AG09319 (cell line): ENCODE results near the gene THADA.
"Not testable (repeated sequence)": the region's sequence is repeated elsewhere in the genome, so short reads cannot be mapped to it uniquely, and the experiment has no call there.

Experiments
- DNase-seq: peaks from one replicate; pipeline ENCODE4 v3.0.0-alpha.2; 2010; ENCODE audit warnings: low read depth; ENCODE audit errors: extremely low read depth
- TF ChIP-seq, protein P1 (sequence below): IDR thresholded peaks from 2 replicates; pipeline ENCODE4 v1.5.1; 2011; ENCODE audit warnings: low read depth, mild to moderate bottlenecking, inconsistent platforms, low read length, moderate library complexity

THADA gene

DNA sequence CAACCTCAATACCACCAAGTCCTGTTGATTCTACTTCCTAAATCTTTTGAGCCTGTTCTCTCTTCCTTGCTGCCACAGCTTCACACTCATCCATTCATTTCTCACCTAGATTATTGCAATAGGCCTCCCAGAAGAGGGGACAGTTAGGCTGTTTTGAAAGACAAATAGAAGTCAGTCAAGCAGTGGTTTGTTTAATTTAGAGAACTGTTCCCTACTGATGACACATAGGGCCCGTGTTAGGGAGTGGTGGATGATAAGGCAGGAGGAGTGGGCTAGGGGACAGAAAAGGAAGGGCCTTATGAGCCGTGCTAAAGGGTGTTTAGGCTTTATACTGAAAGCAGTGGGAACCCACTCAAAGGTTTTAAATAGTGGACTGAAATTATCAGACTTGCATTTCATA is 309.9 kb downstream of the THADA start:
- TF ChIP-seq, protein P1, sequence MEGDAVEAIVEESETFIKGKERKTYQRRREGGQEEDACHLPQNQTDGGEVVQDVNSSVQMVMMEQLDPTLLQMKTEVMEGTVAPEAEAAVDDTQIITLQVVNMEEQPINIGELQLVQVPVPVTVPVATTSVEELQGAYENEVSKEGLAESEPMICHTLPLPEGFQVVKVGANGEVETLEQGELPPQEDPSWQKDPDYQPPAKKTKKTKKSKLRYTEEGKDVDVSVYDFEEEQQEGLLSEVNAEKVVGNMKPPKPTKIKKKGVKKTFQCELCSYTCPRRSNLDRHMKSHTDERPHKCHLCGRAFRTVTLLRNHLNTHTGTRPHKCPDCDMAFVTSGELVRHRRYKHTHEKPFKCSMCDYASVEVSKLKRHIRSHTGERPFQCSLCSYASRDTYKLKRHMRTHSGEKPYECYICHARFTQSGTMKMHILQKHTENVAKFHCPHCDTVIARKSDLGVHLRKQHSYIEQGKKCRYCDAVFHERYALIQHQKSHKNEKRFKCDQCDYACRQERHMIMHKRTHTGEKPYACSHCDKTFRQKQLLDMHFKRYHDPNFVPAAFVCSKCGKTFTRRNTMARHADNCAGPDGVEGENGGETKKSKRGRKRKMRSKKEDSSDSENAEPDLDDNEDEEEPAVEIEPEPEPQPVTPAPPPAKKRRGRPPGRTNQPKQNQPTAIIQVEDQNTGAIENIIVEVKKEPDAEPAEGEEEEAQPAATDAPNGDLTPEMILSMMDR: no peak

DNA sequence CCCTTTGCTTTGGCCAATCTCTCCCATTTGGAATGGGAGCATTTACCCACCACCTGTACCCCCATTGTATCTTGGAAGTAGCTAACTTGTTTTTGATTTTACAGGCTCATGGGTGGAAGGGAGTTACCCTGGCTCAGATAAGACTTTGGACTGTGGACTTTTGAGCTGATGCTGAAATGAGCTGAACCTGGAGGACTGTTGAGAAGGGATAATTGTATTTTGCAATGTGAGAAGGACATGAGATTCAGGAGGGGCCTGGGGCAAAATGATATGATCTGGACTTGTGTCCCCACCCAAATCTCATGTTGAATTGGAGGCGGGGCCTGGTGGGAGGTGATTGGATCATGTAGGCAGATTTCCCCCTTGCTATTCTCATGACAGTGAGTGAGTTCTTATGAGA is 310.9 kb downstream of the THADA start:
- TF ChIP-seq, protein P1: no peak
- no peak for DNase-seq

More for the DNA sequence above, 309.9 kb downstream of the THADA start:
- DNase-seq: no peak

DNA sequence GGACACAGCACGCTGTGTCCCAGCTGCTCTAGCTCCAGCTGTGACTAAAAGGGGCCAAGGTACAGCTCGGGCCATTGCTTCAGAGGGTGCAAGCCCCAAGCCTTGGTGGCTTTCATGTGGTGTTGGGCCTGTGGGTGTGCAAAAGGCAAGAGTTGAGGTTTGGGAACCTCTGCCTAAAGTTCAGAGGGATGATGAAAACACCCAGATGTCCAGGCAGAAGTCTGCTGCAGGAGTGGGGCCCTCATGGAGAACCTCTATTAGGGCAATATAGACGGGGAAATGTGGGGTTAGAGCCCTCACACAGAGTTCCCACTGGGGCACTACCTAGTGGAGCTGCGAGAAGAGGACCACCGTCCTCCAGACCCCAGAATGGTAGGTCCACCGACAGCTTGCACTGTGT is 311.5 kb downstream of the THADA start:
- DNase-seq: not testable (repeated sequence)

DNA sequence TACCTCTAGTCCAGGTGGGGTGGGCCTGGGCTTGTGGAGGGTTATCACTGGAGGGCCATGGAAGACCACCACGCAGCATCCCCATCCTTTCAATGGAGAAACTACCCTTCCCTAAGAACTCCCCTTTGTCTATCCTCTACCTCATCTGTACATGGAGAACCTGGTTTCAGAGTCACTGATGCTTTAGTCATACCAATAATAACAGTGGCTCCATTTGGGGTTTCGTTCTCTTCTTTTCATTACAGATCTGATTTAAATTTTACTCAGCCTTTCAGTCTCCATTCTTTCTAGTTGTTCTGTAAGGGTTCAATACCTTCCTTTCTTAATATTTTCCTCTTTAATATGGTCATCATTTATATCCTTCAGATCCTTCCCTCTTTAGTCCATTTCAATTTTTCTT is 314.8 kb downstream of the THADA start:
- no peak for DNase-seq
- TF ChIP-seq, protein P1: no peak

DNA sequence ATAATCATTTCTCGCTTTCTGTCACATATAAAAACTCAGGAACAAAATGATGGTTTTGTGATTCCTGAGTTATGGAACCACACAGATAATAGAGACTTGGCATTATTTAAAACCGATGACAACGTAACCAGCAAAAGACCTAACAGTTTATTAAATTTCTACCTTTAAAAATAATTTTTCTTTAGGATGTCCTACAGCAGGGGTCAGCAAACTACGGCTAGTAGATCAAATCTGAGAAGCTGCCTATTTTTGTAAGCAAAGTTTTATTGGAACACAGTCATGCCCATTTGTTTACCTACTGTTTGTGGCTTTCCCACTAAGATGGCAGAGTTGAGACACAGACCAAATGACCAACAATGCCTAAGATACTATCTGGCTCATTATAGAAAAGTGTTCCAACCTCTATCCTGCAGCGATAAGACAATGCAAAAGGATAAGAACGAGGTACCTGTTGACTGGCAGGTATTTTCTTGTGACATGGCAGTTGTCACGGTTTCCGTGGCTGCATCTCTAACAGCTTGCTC is 316.5 kb downstream of the THADA start:
- TF ChIP-seq, protein P1: no peak
- no peak for DNase-seq

DNA sequence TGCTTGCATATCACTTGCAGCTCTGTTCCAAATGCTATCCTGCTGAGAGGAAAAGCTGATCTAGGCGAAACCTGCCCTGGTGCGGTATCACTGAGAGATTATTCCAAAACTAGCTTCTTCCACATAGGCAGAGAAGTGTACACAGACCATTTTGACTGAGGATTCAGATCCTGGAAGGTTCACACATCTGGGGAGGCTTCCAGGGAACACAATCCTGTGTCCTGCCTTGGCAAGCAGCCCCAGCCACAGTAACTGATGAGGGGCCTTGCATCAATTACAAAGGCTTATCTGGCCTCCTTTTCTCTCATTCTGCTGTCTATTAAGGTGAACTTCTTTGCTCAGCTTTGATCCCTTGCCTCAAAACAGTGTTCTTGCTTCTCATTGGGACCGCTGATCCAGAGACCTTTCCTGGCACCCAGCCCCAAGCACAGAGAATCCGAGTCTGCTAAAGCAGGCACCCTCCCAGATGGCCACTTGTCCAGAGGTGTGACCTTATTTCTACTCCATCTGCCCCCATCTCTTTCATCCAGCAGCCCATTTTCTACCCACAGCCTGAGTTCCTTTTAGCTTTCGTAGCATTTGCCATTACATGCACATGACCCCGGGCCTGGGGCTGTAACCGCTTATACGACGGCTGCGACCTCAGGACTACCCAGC is 317.1 kb downstream of the THADA start:
- TF ChIP-seq, protein P1: no peak
- no peak for DNase-seq

DNA sequence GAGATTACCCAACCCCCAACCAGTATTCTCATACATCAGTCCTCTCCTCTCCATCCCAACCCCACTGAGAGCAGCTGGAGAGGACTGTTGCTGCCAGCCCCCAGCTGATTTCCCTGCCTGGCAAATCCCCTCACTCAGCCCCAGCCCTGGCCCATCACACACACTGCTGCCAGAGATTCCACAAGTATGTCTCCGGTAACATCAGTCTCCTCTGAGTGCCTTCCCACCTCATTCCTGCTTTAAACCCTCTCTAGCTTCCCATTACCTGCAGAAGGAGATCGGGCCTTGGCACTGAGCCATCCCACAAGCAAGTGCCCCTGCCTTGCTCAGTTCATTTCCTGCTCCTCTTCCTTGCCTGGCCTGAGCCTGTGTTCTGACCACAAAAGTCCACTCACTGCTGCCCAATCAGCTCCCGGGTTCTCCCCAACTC is 318.9 kb downstream of the THADA start:
- TF ChIP-seq, protein P1: no peak
- no peak for DNase-seq
